C4-2B (cell line): ENCODE data around the gene GRB10.

Source experiments
- H3K27ac ChIP-seq: fragments of 450-650 bp; 2 replicates; pipeline ENCODE4 v1.5.1; 2017
- CTCF ChIP-seq: fragments of 450-650 bp; conservative IDR thresholded peaks from 2 replicates; pipeline ENCODE4 v1.5.1; 2017; ENCODE audit warnings: mild to moderate bottlenecking
- ZFX ChIP-seq: fragments of 450-650 bp; IDR thresholded peaks from 2 replicates; pipeline ENCODE4 v1.6.1; 2017

Gene GRB10

GRCh38 chr7:50674299-50674698 is 108.4 kb downstream of the GRB10 start:
- TF ChIP-seq ZFX (no peak), CTCF (no peak)
- no peak overlapping the region for H3K27ac ChIP-seq

- no peak overlapping the region for H3K27ac ChIP-seq
- no peak for TF ChIP-seq ZFX
Measured at GRCh38 chr7:50673096-50673495, 109.6 kb downstream of the GRB10 start.

- no peak overlapping the region for H3K27ac ChIP-seq
- no peak for TF ChIP-seq CTCF
- TF ChIP-seq ZFX, result no peak
Measured at GRCh38 chr7:50672045-50672444, 110.7 kb downstream of the GRB10 start.

GRCh38 chr7:50671386-50671785 is 111.3 kb downstream of the GRB10 start:
- no peak overlapping the region for H3K27ac ChIP-seq
- TF ChIP-seq CTCF (no peak), ZFX (no peak)

GRCh38 chr7:50669890-50670289 is 112.8 kb downstream of the GRB10 start:
- TF ChIP-seq CTCF (no peak), ZFX (no peak)
- H3K27ac ChIP-seq, result no peak overlapping the region

- peak overlapping the region; percentile 46 for H3K27ac ChIP-seq
- TF ChIP-seq ZFX, result no peak
- no peak for TF ChIP-seq CTCF
Measured at GRCh38 chr7:50667789-50668226, 114.9 kb downstream of the GRB10 start.

GRCh38 chr7:50667338-50667737 is 115.4 kb downstream of the GRB10 start:
- H3K27ac ChIP-seq, result peak overlapping the region; percentile 46; the same call in 1 of the 2 replicates
- TF ChIP-seq ZFX, result no peak
- no peak for TF ChIP-seq CTCF

- peak overlapping the region; percentile 46; the same call in 1 of the 2 replicates for H3K27ac ChIP-seq
- TF ChIP-seq CTCF (no peak), ZFX (no peak)
Measured at GRCh38 chr7:50666124-50666496, 116.6 kb downstream of the GRB10 start.
